Activated B cell treated with CpG ODN at 0.5 μM for 24 hours (primary cell): Measurements from ENCODE around the gene CSNK1D. TPM values are rescaled to one million over a fixed set of nuclear protein-coding genes. Genes with fewer than 3 reads are reported as not detected.

Source experiments
- ATAC-seq: fragments of 200-7000 bp; cut with Tn5 transposase; one replicate; pipeline ENCODE4 v1.10.0; 2021; ENCODE audit warnings: low read depth, mild to moderate bottlenecking, moderate library complexity
- CTCF ChIA-PET: fragments of 350-600 bp; sonication (Branson Sonifier 250); formaldehyde crosslinking; loops from one replicate; lab custom pipeline; 2021; ENCODE audit warnings: antibody characterized with exemption; lab: Charles Lee
- POLR2A ChIA-PET: fragments of 350-600 bp; sonication (Branson Sonifier 250); formaldehyde crosslinking; loops from one replicate; lab custom pipeline; 2021; ENCODE audit warnings: antibody characterized with exemption; lab: Charles Lee
- DNase-seq: peaks from one replicate; pipeline ENCODE4 v3.0.0; 2022
- H3K27ac Mint-ChIP-seq: one replicate; pipeline ENCODE4 v1.8.0; 2020; ENCODE audit warnings: mixed read lengths
- H3K27me3 Mint-ChIP-seq: one replicate; pipeline ENCODE4 v1.8.0; 2021; ENCODE audit warnings: mixed read lengths
- H3K36me3 Mint-ChIP-seq: one replicate; pipeline ENCODE4 v1.8.0; 2021; ENCODE audit warnings: low read depth, mixed read lengths
- H3K4me1 Mint-ChIP-seq: one replicate; pipeline ENCODE4 v1.8.0; 2021; ENCODE audit warnings: mixed read lengths
- H3K4me3 Mint-ChIP-seq: one replicate; pipeline ENCODE4 v1.8.0; 2020; ENCODE audit warnings: mild to moderate bottlenecking, mixed read lengths
- H3K9me3 Mint-ChIP-seq: one replicate; pipeline ENCODE4 v1.8.0; 2020; ENCODE audit warnings: mixed read lengths
- CTCF ChIP-seq: fragments of 200-600 bp; IDR thresholded peaks from one replicate; pipeline ENCODE4 v1.8.0; 2022; ENCODE audit warnings: antibody characterized with exemption, mild to moderate bottlenecking
- intact Hi-C: fragments of 100-400 bp; cut with micrococcal nuclease; formaldehyde crosslinking; loops from one replicate; pipeline ENCODE4 v1.15.1; 2024
- total RNA-seq: library from RNA; stranded (reverse); gene quantifications from 2 replicates; pipeline ENCODE4 v1.2.3, GENCODE V29; 2022

Gene CSNK1D
- total RNA-seq, 1 donor from 2014 or later, result 170 TPM

- CTCF ChIA-PET, result interaction anchor here (0.5 to 1.3 kb wide), 2 partner anchors 35 to 350 kb away, joined by 3 read pairs; no protein-coding TSS in a partner anchor
- no peak for TF ChIP-seq CTCF
- Mint-ChIP-seq H3K36me3 (peaks cover 10% of the 10 kb centered on the region), H3K4me3 (no peak overlapping the region), H3K9me3 (no peaks in the 10 kb centered on the region), H3K4me1 (peaks cover 17% of the 10 kb centered on the region), H3K27ac (no peak overlapping the region), H3K27me3 (no peaks in the 10 kb centered on the region)
- POLR2A ChIA-PET, result no interaction called here
- intact Hi-C loops, result no loop called here
- no peak for DNase-seq
- ATAC-seq, result no peak
These were observed 72.0 kb downstream of the CSNK1D start for GRCh38 chr17:82201498-82201910.

DNA sequence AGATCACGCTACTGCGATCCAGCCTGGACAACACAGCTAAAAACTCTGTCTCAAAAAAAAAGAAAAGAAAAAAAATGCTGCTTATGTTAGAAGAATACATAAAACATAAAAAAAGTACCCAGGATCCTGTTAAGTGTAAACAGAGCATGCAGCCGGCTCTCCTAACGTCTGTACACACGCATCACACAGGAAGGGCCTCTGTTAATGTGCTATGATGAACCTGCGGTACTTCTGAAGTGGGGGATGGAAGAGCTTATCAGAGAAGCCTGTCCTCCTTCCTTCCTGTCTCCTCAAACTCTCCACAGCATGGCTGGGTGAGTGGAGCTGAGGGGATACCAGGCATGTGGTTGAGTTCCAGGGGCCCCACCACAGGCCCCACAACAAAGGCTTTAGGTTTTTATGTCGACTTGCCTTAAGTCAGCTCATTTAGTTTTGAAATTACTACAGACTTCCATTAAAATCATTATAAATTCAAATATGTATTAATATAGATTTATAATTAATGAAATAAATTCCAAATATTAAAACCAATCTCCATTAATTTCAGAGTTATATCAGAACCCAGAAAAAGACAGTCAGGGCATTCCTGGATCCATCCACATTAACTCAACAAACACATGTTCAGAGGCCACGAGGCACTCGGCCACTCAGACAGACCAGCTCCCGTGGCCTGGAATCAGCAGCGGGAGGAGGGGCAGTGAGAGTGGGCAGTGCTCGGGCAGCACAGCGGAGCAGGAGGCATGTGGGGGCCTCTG is 72.6 kb downstream of the CSNK1D start:
- Mint-ChIP-seq H3K27ac (no peak overlapping the region), H3K36me3 (peaks cover 12% of the 10 kb centered on the region), H3K4me1 (peaks cover 11% of the 10 kb centered on the region), H3K27me3 (no peaks in the 10 kb centered on the region), H3K4me3 (no peak overlapping the region), H3K9me3 (no peaks in the 10 kb centered on the region)
- intact Hi-C loops, result no loop called here
- DNase-seq (no peak), ATAC-seq (no peak)
- no peak for TF ChIP-seq CTCF
- ChIA-PET POLR2A (no interaction called here), CTCF (interaction anchor here (0.5 to 1.3 kb wide), 2 partner anchors 35 to 351 kb away, joined by 3 read pairs; no protein-coding TSS in a partner anchor)

GRCh38 chr17:82200135-82200534 is 73.4 kb downstream of the CSNK1D start:
- CTCF ChIA-PET, result interaction anchor here (1.3 kb wide), 1 partner anchor 36 kb away, joined by 3 read pairs; no protein-coding TSS in a partner anchor
- H3K9me3 Mint-ChIP-seq, result no peaks in the 10 kb centered on the region
- intact Hi-C loops, result no loop called here
- peaks cover 5% of the 10 kb centered on the region for H3K4me1 Mint-ChIP-seq
- H3K36me3 Mint-ChIP-seq, result peaks cover 15% of the 10 kb centered on the region
- ATAC-seq (no peak), DNase-seq (no peak)
- H3K4me3 Mint-ChIP-seq, result no peak overlapping the region
- H3K27ac Mint-ChIP-seq, result no peak overlapping the region
- no peaks in the 10 kb centered on the region for H3K27me3 Mint-ChIP-seq
- no peak for TF ChIP-seq CTCF
- POLR2A ChIA-PET, result no interaction called here

GRCh38 chr17:82199496-82199895 is 74.0 kb downstream of the CSNK1D start:
- Mint-ChIP-seq H3K4me1 (peaks cover 5% of the 10 kb centered on the region), H3K4me3 (no peak overlapping the region), H3K9me3 (no peaks in the 10 kb centered on the region), H3K36me3 (peaks cover 19% of the 10 kb centered on the region), H3K27ac (no peak overlapping the region), H3K27me3 (no peaks in the 10 kb centered on the region)
- ATAC-seq, result no peak
- TF ChIP-seq CTCF, result no peak
- ChIA-PET CTCF (no interaction called here), POLR2A (interaction anchor here (0.7 to 0.9 kb wide), 2 partner anchors 72 to 82 kb away, joined by 6 to 8 read pairs; no protein-coding TSS in a partner anchor)
- intact Hi-C loops, result no loop called here
- no peak for DNase-seq

GRCh38 chr17:82198092-82198491 is 75.4 kb downstream of the CSNK1D start:
- Mint-ChIP-seq H3K9me3 (no peaks in the 10 kb centered on the region), H3K4me1 (peaks cover 9% of the 10 kb centered on the region), H3K36me3 (peaks cover 30% of the 10 kb centered on the region), H3K27me3 (no peaks in the 10 kb centered on the region), H3K4me3 (no peak overlapping the region), H3K27ac (no peak overlapping the region)
- CTCF ChIA-PET, result no interaction called here
- TF ChIP-seq CTCF, result no peak
- intact Hi-C loops, result no loop called here
- ATAC-seq (no peak), DNase-seq (no peak)
- POLR2A ChIA-PET, result no interaction called here
